HG03521 (cell line): ENCODE data around the gene PTCH2.
A peak's percentile ranks its signal among the peaks of the same experiment; 100 is the strongest.
"Not testable (repeated sequence)": the region's sequence is repeated elsewhere in the genome, so short reads cannot be mapped to it uniquely, and the experiment has no call there.

Experiments
- ATAC-seq: cut with Tn5 transposase; IDR thresholded peaks from one replicate; pipeline ENCODE4 v1.9.1; 2021; ENCODE audit warnings: mild to moderate bottlenecking, moderate library complexity; ENCODE audit not compliant: unreplicated experiment

The PTCH2 gene

GRCh38 chr1:44819608-44820327 lies 23.3 kb downstream of the PTCH2 start:
- peak; percentile 79 for ATAC-seq

DNA sequence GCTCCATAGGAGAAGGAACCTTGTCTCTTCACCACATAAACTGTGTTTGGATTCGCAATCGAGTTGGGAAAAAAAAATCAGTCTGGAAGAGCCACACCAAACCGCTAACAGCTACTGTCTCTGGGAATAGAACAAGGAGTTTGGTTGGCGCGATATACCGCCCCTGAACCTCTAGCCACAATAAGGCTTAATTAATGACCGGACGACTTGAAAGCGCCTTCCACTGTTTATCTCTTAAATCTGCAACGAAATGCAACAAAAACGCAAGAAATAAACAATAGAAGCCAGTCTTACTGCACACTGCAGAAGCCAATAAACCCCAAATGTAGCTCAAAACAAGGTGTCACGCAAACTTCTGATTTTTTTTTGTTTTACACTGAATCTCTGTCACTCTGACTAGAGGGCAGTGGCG lies 23.9 kb downstream of the PTCH2 start:
- ATAC-seq, result no peak

GRCh38 chr1:44817771-44818495 lies 25.1 kb downstream of the PTCH2 start:
- ATAC-seq, result no peak

DNA sequence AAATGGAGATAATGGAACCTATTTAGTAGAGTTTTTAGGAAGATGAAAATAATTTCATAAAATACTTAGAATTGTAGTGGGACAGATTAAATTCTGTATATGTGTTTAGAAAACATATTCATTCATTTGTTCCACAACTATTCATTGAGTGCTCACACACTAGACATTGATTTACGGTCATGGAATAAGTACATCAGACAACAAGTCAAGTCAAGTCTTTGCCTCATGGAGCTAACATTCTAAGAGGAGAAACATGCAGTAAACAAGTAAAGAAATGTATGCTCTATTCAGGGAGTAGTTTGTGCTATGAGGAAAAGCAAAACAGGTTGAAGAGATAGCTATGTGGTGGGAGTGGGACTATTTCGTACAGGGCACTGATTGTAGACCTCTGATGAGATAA lies 25.7 kb downstream of the PTCH2 start:
- no peak for ATAC-seq

DNA sequence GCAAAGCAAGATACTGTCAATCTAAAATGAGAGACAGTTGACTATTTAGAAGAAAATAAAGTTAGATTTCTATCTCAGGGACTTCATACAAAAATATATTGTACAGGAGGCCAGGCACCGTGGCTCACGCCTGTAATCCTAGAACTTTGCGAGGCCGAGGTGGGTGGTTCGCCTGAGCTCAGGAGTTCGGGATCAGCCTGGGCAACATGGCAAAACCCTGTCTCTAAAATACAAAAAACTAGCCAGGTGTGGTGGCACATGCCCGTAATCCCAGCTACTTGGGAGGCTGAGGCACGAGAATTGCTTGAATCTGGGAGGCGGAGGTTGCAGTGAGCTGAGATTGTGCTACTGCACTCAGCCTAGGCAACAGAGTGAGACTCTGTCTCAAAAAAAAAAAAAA lies 27.1 kb downstream of the PTCH2 start:
- ATAC-seq, result not testable (repeated sequence)

GRCh38 chr1:44812822-44813543 lies 30.1 kb downstream of the PTCH2 start:
- no peak for ATAC-seq

DNA sequence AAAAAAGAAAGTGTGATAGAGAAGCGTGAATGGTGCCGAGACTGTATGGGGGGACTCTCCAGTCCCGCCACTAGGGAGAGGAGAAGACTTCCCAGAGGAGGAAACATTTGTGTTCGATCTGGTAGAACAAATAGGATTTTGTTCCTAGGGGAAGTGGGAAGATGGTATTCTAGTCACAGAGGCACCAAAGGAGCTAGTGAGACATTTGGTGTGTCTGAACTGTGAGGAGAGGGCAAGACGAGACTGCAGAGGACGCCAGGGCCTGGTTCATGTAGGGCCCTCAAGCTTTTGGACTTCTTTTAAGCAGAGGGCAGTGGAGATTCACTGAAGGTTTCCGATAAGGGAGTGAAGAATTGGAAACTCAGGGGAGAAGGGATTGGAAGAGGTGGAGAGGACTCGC lies 31.8 kb downstream of the PTCH2 start:
- ATAC-seq, result no peak

GRCh38 chr1:44810762-44811105 lies 32.3 kb downstream of the PTCH2 start:
- not testable (repeated sequence) for ATAC-seq

DNA sequence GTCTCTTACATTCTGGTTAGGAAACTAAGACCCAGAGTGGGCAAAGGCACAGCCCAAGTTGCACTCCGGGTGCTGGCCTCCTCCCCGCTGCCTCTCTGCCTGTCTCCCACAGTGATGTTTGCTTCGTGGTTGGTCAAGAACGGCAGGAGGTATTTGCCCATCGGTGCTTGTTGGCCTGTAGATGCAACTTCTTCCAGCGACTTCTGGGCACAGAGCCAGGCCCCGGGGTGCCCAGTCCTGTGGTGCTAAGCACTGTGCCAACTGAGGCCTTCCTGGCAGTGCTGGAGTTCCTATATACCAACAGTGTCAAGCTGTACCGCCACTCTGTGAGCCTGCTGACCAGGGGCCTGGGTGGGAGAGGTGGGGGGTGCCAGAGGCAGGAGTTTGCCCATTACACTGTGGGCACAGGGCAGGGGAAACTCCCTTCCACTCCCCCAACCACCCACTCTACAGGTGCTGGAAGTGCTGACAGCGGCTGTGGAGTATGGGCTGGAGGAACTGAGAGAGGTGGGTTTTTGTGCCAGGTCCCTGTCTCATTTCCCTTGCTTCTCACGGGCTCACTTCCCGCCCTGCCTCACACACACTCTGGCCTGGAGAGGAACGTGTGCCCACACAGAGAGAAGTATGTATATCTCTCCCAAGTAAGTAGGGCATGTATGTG lies 32.8 kb downstream of the PTCH2 start:
- no peak for ATAC-seq

DNA sequence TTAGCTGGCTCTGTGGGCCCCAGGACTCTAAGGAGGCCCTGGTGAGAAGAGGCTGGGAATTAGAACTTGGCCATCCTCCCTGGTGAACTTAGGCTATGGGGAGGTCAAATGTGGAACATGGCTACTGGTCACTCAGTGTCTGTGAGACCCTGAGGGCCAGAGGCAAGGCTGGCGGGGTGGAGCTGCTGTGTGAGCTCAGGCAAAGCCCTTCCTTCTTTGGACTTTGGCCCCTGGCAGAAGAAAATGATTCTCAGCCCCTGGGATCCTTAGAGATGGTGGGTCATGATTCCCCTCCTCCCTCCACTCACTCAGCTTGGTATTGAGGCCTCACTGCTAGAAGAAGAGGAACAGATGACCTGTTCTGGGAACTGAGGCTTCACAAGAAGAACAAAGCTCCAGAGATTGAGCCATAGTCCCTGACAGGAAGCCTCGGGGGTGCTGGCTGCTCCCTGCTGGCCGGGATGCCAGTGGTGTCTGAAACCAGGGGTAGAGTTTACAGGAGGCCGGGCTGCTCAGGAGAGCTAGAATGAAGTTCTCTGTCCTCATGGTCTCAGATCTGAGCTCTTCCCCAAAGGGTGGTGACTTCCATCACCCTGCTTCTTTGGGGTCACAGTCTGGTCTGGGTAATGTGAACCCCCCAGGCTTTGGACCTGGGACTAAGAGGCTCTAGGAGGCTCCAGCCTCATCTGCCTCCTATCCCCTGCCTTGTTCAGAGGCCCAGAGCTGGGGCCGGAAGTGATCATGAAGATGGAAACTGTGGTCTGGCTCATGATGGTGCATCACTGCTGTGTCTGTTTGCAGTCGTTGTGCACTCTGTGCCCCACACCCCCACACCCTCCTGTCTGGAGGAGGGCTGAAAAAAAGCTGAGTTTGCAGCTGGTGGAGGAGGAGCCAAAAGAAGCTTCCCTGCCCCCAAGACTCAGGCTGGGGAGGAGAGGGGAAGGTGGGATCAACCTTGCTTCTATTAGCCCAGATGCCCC lies 33.8 kb downstream of the PTCH2 start:
- peak; percentile 53 for ATAC-seq

DNA sequence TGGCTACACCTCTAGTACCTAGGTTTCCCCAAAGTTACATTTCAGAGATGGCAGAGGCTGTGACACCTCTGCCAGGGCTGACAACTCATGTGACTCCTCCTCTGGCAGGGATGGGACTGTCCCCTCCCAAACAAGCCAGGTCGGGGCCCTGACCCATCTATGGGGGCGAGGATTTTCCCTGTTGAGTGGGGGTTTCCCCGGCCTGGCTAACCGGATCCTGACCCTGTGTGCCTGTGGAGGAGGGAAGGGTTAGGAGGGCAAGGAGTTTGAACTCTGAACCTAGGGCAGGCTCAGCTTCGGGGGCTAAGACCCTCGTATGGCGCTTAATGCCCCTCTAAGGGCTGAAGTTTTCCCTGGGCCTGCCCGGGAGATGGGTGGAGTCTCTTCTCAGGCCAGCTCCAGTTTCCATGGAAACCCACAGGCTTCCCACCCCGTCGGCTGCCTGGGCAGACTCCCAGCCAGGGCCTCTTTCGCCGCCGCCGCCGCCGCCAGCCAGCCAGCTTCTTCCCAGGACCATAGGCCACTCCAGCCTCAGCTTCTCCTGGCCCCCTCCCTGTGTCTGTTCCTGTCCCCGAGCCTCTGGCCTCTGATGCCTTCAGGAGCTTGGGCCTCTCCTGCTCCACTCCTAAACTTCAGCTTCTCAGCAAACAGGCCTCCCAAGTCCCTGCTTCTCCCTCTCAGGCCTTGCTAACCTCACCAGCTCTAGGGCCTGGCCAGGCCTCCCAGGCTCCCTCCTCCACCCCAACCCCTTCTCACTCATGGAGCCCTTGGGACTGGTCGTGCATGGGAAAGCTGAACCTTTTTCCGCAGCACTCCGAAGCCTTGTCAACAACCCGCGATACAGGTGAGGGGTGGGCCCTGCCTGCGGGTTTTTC lies 34.8 kb downstream of the PTCH2 start, which contains the start of gene BTBD19:
Gene BTBD19, plus strand, starts transcription at position 461 of the 875 bp plus-strand sequence. Its CDS starts 298 bp downstream, at position 759.
- ATAC-seq, result no peak

GRCh38 chr1:44807364-44808062 lies 35.5 kb downstream of the PTCH2 start:
- ATAC-seq, result peak; percentile 29

GRCh38 chr1:44806704-44807363 lies 36.2 kb downstream of the PTCH2 start, which contains the start of gene DYNLT4:
Gene DYNLT4 (minus strand): TSS chr1:44807351. CDS start chr1:44806668, 683 bp downstream.
- ATAC-seq, result no peak

- no peak for ATAC-seq
Measured at GRCh38 chr1:44806025-44806703, 36.9 kb downstream of the PTCH2 start.

GRCh38 chr1:44805311-44806024 lies 37.6 kb downstream of the PTCH2 start:
- no peak for ATAC-seq

- no peak for ATAC-seq
Measured at GRCh38 chr1:44803312-44804095, 39.5 kb downstream of the PTCH2 start.
